Left renal cortex interstitium (tissue), 4 donors: ENCODE data around the gene NEK4. TPM values are rescaled to one million over a fixed set of nuclear protein-coding genes. Genes with fewer than 3 reads are reported as not detected.
"Not testable (repeated sequence)": the region's sequence is repeated elsewhere in the genome, so short reads cannot be mapped to it uniquely, and the experiment has no call there.

ENCODE experiments used
- DNase-seq, 4 donors: peaks; one replicate each; pipeline ENCODE4 v3.0.0-alpha.2; 2013; ENCODE audit warnings: low read depth in 4 of 4, low spot score in 2 of 4, missing footprints in 1 of 4
- polyA plus RNA-seq, 4 donors: library from polyadenylated mRNA; unstranded; fragments of 120-200 nt; gene quantifications; one replicate each; pipeline ENCODE4 v1.2.1, GENCODE V29; 2013; ENCODE audit not compliant: insufficient read length in 4 of 4

The NEK4 gene
- polyA plus RNA-seq, 4 donors, result 20.4 to 35.2 (median 27.5) TPM

DNA sequence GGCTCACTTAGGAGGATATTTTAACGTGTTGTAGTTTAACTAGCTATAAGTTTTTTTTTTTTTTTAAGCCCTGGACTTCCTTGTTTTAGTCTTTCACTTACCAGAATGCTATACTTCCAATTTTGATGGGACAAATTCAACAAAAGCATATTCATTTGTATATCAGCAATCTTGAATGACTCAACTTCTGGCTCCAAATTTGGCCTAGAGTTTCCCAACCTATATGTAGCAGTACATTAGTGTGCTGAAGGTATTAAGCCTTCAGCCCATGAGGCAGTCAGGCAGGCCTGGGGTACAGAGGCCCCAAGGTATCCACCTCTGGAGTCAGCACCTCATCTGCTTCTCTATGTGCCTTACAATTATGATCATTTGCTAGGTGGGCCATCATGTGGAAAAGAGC is 90.9 kb downstream of the NEK4 start:
- no peak for DNase-seq

DNA sequence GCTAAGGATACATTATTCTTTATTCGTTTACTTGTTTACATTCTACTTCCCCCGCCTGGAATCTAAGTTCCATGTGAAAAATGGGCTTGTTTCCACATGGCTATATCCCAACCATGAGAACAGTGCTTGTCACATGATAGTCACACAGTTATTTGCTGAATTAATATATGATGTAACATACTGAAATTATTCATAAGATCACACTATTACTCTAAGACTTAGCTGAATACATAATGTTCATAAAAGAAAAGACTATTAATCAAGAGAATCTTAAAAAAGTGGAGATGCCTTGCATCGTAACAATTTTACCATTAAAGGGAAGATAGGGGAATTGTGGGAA is 91.6 kb downstream of the NEK4 start:
- DNase-seq, result no peak

DNA sequence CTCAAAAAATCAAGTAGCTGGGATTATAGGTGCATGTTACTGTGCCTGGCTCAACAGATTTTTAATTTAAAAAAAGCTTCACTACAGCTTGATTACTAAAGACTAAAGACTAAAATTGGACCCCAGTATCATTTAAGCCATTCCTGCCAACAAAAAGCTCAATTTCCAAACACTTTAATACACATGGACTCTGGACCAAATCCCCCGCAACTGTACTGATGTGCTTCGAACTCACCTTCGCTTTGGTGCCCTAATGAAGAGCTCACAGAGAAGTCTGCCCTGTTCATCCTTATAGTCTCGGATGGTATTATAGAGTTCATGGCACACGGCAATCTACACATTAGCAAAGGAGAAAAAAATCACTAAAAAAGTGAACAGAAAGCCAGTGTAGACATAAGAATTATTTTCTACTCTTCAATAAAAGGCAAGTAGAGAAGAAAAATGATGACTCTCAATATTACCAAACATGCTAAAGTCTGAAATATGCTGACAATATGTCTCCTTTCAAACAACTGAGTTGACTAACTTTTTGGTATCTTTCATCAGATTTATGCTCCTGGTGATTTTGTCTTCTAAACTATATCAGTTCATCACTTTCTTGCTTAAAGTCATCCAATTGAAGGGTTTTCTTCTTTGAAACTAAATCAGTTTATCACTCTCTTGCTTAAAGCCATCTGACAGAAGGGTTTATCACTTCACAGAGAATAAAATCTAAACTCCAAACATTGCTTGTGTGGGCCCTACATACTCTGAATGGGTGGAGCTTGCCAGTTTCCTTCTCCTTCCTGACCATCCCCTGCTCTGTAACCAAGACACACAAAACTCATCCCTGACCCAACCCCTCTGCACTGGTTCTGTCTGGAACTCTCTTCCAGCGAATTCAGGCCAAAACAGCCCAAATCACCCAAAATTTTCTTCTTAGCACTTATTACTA is 92.2 kb downstream of the NEK4 start:
- no peak for DNase-seq

DNA sequence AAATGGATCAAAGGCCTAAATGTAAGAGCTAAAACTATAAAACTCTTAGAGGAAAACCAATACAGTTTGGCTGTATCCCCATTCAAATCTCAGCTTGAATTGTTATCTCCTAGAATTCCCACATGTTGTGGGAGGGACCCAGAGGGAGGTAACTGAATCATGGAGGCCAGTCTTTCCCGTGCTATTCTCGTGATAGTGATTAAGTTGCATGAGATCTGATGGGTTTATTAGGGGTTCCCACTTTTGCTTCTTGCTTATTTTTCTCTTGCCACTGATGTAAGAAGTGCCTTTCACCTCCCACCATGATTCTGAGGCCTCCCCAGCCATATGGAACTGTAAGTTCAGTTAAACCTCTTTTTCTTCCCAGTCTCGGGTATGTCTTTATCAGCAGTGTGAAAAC is 94.5 kb downstream of the NEK4 start:
- DNase-seq, result not testable (repeated sequence)

DNA sequence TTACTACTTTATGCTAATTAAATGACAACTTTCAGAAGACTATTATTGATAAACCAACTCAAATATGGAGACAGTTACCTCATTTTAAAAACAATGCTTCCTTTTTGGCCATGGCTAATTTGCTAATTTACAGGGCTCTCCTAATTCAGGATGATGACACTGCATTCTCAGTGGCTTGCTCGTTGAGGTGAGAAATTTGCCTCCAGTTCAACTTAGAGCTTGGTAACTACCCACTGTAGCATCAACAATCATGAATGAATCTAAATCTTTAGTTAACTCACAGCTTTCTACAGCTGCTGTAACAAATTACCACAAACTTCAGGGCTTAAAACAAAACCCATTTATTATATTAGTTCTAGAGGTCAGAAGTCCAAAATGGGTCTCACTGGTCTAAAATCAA is 99.1 kb downstream of the NEK4 start:
- DNase-seq, result no peak

DNA sequence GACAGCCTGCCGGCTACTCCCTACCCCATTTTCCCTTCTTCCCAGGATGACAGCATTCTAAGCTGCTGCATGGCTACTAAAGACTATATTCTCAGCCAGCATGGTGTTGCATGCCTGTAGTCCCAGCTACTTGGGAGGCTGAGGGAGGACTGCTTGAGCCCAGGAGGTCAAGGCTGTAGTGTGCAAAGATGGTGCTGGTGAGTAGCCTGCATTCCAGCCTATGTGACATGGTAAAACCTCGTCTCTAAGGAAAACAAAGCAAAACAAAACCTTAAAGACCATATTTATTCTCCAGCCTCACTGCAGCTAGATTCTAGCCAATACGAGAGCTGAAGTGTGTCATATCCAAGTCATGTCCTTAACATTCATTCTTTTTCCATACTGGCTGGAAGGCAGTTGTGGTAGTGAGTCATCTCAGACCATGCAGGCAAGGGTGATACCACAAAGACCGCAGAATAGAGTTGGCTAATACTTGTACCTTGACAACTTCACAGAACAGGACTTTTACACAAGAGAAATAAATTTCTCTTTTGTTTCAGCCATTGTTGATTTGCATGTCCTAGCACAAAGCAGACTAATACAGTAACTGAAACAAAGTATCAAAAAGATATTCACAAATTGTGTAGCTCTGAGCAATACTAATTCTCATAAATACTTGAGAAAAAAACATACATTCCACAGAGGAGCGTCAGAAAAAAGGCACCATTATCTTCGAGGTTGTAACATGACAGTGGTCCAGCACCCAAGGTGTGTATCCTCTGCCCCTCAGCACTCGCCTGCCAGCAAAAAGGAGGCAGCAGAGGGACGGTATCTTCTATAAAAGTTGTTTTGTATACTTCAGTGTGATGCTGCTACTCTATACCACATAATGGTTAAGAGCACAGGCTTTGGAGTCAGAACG is 99.9 kb downstream of the NEK4 start:
- no peak for DNase-seq

DNA sequence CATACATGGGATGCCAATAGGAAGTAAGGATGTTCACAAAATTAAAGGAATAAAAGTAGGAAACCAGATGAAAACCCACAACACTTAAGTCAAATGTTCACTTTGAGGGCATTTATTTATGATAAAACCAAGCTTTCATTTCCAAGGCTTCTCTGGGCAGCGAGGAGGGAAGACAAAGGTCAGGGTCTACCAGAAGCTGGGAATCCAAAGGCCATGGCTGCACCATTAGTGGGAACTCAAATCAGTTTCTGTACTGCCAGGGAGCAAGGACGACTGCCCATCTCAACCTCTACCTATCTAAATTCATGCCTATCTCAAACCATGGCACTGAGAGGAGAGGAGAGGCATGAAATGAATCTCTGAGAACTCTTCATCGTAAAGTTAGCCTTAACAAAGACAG is 107.6 kb downstream of the NEK4 start:
- no peak for DNase-seq

DNA sequence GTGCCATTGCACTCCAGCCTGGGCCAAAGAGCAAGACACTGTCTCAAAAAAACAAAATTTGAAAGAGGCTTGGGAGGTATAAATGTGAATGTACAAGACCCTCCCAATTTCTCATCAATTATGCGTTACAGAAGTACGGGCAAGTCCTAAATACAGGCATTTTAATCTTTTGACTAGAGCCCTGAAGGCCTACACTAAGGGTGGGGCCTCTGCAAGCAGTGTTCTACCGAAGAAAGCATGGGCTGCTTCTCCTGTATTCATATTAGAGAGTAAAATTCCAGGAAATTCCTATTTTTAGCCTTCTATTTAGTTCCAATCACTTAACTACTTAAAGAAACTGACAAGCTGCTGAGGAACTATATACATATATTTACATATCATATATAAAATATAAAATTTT is 110.7 kb downstream of the NEK4 start:
- no peak for DNase-seq

Other genes starting within 250 kb of the NEK4 start
- 100 to 1,000 TPM; 137 to 189 (median 145) TPM for gene NT5DC2, start 237.1 kb downstream of the NEK4 start, polyA plus RNA-seq
- 10 to 100 TPM; 14.9 to 31.4 (median 21.3) TPM for gene UQCC5, start 234.3 kb downstream of the NEK4 start, polyA plus RNA-seq
- gene PBRM1, start 85.0 kb downstream of the NEK4 start, polyA plus RNA-seq, result 10 to 100 TPM; 53.5 to 64.5 (median 56.1) TPM
- gene GNL3, start 84.9 kb downstream of the NEK4 start, polyA plus RNA-seq, result 100 to 1,000 TPM in 2 of 4 donors, 10 to 100 TPM in 2; 91.3 to 125 (median 98.8) TPM
- 100 to 1,000 TPM; 113 to 142 (median 125) TPM for gene GLT8D1, start 65.1 kb downstream of the NEK4 start, polyA plus RNA-seq
- 100 to 1,000 TPM; 146 to 173 (median 162) TPM for gene SPCS1, start 64.8 kb downstream of the NEK4 start, polyA plus RNA-seq
- 1 to 10 TPM in 1 of 4 donors, under 1 TPM in 2, not detected in 1; 0.19 to 7.6 (median 0.31) TPM for gene ITIH1, start 6.7 kb upstream of the NEK4 start, polyA plus RNA-seq
- gene ITIH3, start 23.9 kb upstream of the NEK4 start, polyA plus RNA-seq, result 10 to 100 TPM in 1 of 4 donors, 1 to 10 TPM in 3; 7.7 to 10.1 (median 8.0) TPM
- 10 to 100 TPM in 2 of 4 donors, 1 to 10 TPM in 2; 5.4 to 11.0 (median 8.6) TPM for gene ITIH4, start 59.7 kb upstream of the NEK4 start, polyA plus RNA-seq
- 1 to 10 TPM in 1 of 4 donors, under 1 TPM in 3; 0.28 to 1.6 (median 0.47) TPM for gene MUSTN1, start 64.1 kb upstream of the NEK4 start, polyA plus RNA-seq
- gene STIMATE, start 126.6 kb upstream of the NEK4 start, polyA plus RNA-seq, result 10 to 100 TPM; 15.5 to 17.5 (median 16.8) TPM